ENCODE measurements around the gene KIF11.

DNA sequence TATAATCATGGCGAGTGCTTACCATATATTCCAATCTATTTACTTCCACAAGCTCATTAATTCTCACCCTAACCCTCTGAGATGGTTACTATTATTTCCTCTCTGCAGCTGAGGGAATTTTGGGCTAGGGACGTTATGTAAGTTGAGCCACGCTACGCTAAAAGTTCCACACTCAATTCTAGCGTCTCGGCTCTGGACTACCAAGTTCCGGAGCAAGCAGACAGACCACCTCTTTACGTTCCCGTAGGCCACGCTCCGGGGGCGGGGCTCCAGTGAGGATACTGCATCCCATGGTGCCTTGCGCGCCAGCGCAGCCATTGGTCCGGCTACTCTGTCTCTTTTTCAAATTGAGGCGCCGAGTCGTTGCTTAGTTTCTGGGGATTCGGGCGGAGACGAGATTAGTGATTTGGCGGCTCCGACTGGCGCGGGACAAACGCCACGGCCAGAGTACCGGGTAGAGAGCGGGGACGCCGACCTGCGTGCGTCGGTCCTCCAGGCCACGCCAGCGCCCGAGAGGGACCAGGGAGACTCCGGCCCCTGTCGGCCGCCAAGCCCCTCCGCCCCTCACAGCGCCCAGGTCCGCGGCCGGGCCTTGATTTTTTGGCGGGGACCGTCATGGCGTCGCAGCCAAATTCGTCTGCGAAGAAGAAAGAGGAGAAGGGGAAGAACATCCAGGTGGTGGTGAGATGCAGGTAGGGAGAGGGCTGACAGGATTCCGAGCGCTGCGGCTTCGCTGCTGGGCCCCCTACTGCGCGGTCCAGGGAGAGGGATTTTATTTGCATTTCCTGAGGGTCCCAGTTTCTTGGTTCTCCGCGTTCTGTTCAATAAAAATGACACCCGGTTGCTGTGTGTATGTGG lies at the start of gene KIF11:
- TF ChIP-seq CTCF (IDR thresholded peaks at IDR 0.05; ENCODE audit: poor library complexity, severe bottlenecking) (no peak), RAD21 (conservative IDR thresholded peaks at IDR 0.05) (no peak), EP300 (conservative IDR thresholded peaks at IDR 0.05; ENCODE audit: poor library complexity, severe bottlenecking) (no peak), TAF1 (IDR thresholded peaks at IDR 0.05; ENCODE audit: low read depth) (peak; percentile 58), POLR2AphosphoS5 (IDR thresholded peaks at IDR 0.05) (peak; percentile 53)
- TF ChIP-seq, protein P1, sequence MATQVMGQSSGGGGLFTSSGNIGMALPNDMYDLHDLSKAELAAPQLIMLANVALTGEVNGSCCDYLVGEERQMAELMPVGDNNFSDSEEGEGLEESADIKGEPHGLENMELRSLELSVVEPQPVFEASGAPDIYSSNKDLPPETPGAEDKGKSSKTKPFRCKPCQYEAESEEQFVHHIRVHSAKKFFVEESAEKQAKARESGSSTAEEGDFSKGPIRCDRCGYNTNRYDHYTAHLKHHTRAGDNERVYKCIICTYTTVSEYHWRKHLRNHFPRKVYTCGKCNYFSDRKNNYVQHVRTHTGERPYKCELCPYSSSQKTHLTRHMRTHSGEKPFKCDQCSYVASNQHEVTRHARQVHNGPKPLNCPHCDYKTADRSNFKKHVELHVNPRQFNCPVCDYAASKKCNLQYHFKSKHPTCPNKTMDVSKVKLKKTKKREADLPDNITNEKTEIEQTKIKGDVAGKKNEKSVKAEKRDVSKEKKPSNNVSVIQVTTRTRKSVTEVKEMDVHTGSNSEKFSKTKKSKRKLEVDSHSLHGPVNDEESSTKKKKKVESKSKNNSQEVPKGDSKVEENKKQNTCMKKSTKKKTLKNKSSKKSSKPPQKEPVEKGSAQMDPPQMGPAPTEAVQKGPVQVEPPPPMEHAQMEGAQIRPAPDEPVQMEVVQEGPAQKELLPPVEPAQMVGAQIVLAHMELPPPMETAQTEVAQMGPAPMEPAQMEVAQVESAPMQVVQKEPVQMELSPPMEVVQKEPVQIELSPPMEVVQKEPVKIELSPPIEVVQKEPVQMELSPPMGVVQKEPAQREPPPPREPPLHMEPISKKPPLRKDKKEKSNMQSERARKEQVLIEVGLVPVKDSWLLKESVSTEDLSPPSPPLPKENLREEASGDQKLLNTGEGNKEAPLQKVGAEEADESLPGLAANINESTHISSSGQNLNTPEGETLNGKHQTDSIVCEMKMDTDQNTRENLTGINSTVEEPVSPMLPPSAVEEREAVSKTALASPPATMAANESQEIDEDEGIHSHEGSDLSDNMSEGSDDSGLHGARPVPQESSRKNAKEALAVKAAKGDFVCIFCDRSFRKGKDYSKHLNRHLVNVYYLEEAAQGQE (IDR thresholded peaks at IDR 0.05; ENCODE audit: borderline replicate concordance) = no peak

Data from neural cell (in vitro differentiated cells).